Transverse colon (tissue), 4 donors: ENCODE data around the gene LRRC4C. TPM values are rescaled to one million over a fixed set of nuclear protein-coding genes. Genes with fewer than 3 reads are reported as not detected.

Experiments
- DNase-seq: peaks from one replicate; pipeline ENCODE4 v3.0.0-alpha.2; 2019
- H3K27ac ChIP-seq, 4 donors: fragments of 200-600 bp; sonication (generic); 2 replicates each; pipeline ENCODE4 v1.5.1; 2016 to 2018; ENCODE audit warnings: inconsistent platforms in 4 of 4
- H3K27me3 ChIP-seq: fragments of 200-600 bp; sonication (generic); 2 replicates; pipeline ENCODE4 v1.5.1; 2017; ENCODE audit warnings: inconsistent platforms
- H3K36me3 ChIP-seq, 4 donors: fragments of 200-600 bp; sonication (generic); 2 replicates each; pipeline ENCODE4 v1.5.1; 2017 to 2019; ENCODE audit warnings: inconsistent platforms in 4 of 4
- H3K4me1 ChIP-seq, 4 donors: fragments of 200-600 bp; sonication (generic); 2 replicates each; pipeline ENCODE4 v1.5.1; 2017 to 2020; ENCODE audit warnings: inconsistent platforms in 4 of 4
- H3K4me3 ChIP-seq, 4 donors: fragments of 200-600 bp; sonication (generic); 1 replicate in 1 of 4; 2 replicates in 3 of 4; pipeline versions ENCODE4 v1.5.1 to v1.6.1; 2017 to 2019; ENCODE audit warnings: inconsistent platforms in 4 of 4
- H3K9me3 ChIP-seq, 2 donors: fragments of 200-600 bp; sonication (generic); 2 replicates each; pipeline ENCODE4 v1.5.1; 2017 to 2019; ENCODE audit warnings: inconsistent platforms in 2 of 2
- CTCF ChIP-seq, 5 experiments: fragments of 200-600 bp in 3 of 5; fragments of 450-650 bp in 2 of 5; sonication (generic) in 3 of 5; IDR thresholded peaks; 1 replicate in 2 of 5; 2 replicates in 3 of 5; pipeline ENCODE4 v1.5.1; 2016 to 2017; ENCODE audit warnings: antibody characterized with exemption in 5 of 5, inconsistent platforms in 3 of 5, mild to moderate bottlenecking in 2 of 5, moderate library complexity in 1 of 5
- EP300 ChIP-seq: sonication (generic); formaldehyde crosslinking; IDR thresholded peaks from one replicate; pipeline ENCODE4 v1.6.1; 2017; ENCODE audit warnings: antibody characterized with exemption, low read depth
- POLR2A ChIP-seq: fragments of 450-650 bp; IDR thresholded peaks from one replicate; pipeline ENCODE4 v1.6.1; 2016; ENCODE audit warnings: antibody characterized with exemption, mild to moderate bottlenecking, moderate library complexity
- POLR2AphosphoS5 ChIP-seq, 3 donors: sonication (generic); formaldehyde crosslinking; IDR thresholded peaks; one replicate each; pipeline ENCODE4 v1.6.1; 2016; ENCODE audit warnings: antibody characterized with exemption in 3 of 3
- WGBS, 2 donors: methylation state at CpG; one replicate each; pipeline ENCODE4 v1.1.5; 2018; ENCODE audit warnings: low coverage in 1 of 2; 5-methylcytosine and 5-hydroxymethylcytosine counted together
- in situ Hi-C, 4 donors: fragments of 200-750 bp; cut with MboI; loops; one replicate each; pipeline versions ENCODE4 v1.15.0 to v1.15.1; 2017; ENCODE audit warnings: low sequenced_read_pairs in 3 of 4, low pct_ligation_motif_present in 1 of 4, low pct_unique_long_range_greater_than_20kb in 1 of 4
- intact Hi-C: fragments of 100-400 bp; cut with DNase I; formaldehyde crosslinking; loops from one replicate; pipeline ENCODE4 v1.15.1; 2023; ENCODE audit warnings: low total_unique reads
- total RNA-seq, 4 donors: library from RNA; depleted of rRNA; stranded (reverse); fragments of >200 nt; gene quantifications; one replicate each; pipeline ENCODE4 v1.1.0, GENCODE V29; 2016

The LRRC4C gene
- total RNA-seq, 4 donors from 2014 or later = 0.55 to 1.9 (median 0.64) TPM; not detected in 1

- Histone ChIP-seq H3K36me3 (no peaks in the 10 kb centered on the region), H3K27me3 (no peaks in the 10 kb centered on the region), H3K4me3 (no peak overlapping the region), H3K4me1 (no peaks in the 10 kb centered on the region), H3K9me3 (peaks cover 2 to 5% of the 10 kb centered on the region in 2 donors), H3K27ac (no peak overlapping the region)
- no peak for TF ChIP-seq POLR2A
- TF ChIP-seq POLR2AphosphoS5 (IDR thresholded peaks at IDR 0.05) = no peak
- no peak for TF ChIP-seq CTCF (IDR thresholded peaks at IDR 0.05)
- TF ChIP-seq EP300 = no peak
- intact Hi-C loops (no loop called here), in situ Hi-C loops (no loop called here)
- DNase-seq = no peak
- 83 to 85% methylated on average over 4 of the region's 4 CpGs for WGBS, 2 donors
Observed at GRCh38 chr11:41102471-41102870, 357.0 kb downstream of the LRRC4C start.

- 29 to 64% methylated on average over 1 of the region's 1 CpG for WGBS, 2 donors
- no peaks in the 10 kb centered on the region for H3K27me3 ChIP-seq
- no peaks in the 10 kb centered on the region for H3K36me3 ChIP-seq
- no peaks in the 10 kb centered on the region for H3K4me1 ChIP-seq
- no peak for DNase-seq
- TF ChIP-seq CTCF (IDR thresholded peaks at IDR 0.05) (no peak), EP300 (no peak), POLR2A (no peak), POLR2AphosphoS5 (IDR thresholded peaks at IDR 0.05) (no peak)
- no peak overlapping the region for H3K4me3 ChIP-seq
- peaks cover 2 to 5% of the 10 kb centered on the region in 2 donors for H3K9me3 ChIP-seq
- intact Hi-C loops (no loop called here), in situ Hi-C loops (no loop called here)
- H3K27ac ChIP-seq = no peak overlapping the region
Observed at GRCh38 chr11:41099654-41100053, 359.8 kb downstream of the LRRC4C start.

- H3K4me1 ChIP-seq = no peaks in the 10 kb centered on the region
- no peaks in the 10 kb centered on the region for H3K36me3 ChIP-seq
- H3K9me3 ChIP-seq = no peaks in the 10 kb centered on the region
- intact Hi-C loops (no loop called here), in situ Hi-C loops (no loop called here)
- H3K27me3 ChIP-seq = no peaks in the 10 kb centered on the region
- DNase-seq = no peak
- no peak overlapping the region for H3K27ac ChIP-seq
- H3K4me3 ChIP-seq = no peak overlapping the region
- 15 to 26% methylated on average over 1 of the region's 1 CpG for WGBS, 2 donors
- TF ChIP-seq POLR2A (no peak), POLR2AphosphoS5 (IDR thresholded peaks at IDR 0.05) (no peak), EP300 (no peak), CTCF (IDR thresholded peaks at IDR 0.05) (no peak)
Observed at GRCh38 chr11:41085123-41085522, 374.3 kb downstream of the LRRC4C start.

- no peaks in the 10 kb centered on the region for H3K9me3 ChIP-seq
- no peak for TF ChIP-seq POLR2AphosphoS5 (IDR thresholded peaks at IDR 0.05)
- no peak for TF ChIP-seq EP300
- no peak for TF ChIP-seq CTCF (IDR thresholded peaks at IDR 0.05)
- no peak for TF ChIP-seq POLR2A
- WGBS, 2 donors = 83 to 90% methylated on average over 5 to 8 of the region's 8 CpGs
- H3K4me1 ChIP-seq = no peaks in the 10 kb centered on the region
- no peaks in the 10 kb centered on the region for H3K27me3 ChIP-seq
- in situ Hi-C loops (no loop called here), intact Hi-C loops (no loop called here)
- H3K27ac ChIP-seq = no peak overlapping the region
- no peak for DNase-seq
- H3K36me3 ChIP-seq = no peaks in the 10 kb centered on the region
- H3K4me3 ChIP-seq = no peak overlapping the region
Observed at GRCh38 chr11:41081756-41082285, 377.6 kb downstream of the LRRC4C start.
